HG03571 (cell line): Measurements from ENCODE around the gene SLITRK5.

ENCODE experiments used
- ATAC-seq: cut with Tn5 transposase; IDR thresholded peaks from one replicate; pipeline ENCODE4 v1.9.1; 2021; ENCODE audit not compliant: unreplicated experiment

Gene SLITRK5, protein sequence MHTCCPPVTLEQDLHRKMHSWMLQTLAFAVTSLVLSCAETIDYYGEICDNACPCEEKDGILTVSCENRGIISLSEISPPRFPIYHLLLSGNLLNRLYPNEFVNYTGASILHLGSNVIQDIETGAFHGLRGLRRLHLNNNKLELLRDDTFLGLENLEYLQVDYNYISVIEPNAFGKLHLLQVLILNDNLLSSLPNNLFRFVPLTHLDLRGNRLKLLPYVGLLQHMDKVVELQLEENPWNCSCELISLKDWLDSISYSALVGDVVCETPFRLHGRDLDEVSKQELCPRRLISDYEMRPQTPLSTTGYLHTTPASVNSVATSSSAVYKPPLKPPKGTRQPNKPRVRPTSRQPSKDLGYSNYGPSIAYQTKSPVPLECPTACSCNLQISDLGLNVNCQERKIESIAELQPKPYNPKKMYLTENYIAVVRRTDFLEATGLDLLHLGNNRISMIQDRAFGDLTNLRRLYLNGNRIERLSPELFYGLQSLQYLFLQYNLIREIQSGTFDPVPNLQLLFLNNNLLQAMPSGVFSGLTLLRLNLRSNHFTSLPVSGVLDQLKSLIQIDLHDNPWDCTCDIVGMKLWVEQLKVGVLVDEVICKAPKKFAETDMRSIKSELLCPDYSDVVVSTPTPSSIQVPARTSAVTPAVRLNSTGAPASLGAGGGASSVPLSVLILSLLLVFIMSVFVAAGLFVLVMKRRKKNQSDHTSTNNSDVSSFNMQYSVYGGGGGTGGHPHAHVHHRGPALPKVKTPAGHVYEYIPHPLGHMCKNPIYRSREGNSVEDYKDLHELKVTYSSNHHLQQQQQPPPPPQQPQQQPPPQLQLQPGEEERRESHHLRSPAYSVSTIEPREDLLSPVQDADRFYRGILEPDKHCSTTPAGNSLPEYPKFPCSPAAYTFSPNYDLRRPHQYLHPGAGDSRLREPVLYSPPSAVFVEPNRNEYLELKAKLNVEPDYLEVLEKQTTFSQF

GRCh38 chr13:87671031-87671752, at the start of gene SLITRK5:
Gene SLITRK5, plus strand, starts transcription at chr13:87671371. Its CDS starts 4,018 bp downstream, at chr13:87675389.
- peak; percentile 82 for ATAC-seq

- ATAC-seq, result no peak
These were observed 48.2 kb upstream of the SLITRK5 start for GRCh38 chr13:87622971-87623370.

DNA sequence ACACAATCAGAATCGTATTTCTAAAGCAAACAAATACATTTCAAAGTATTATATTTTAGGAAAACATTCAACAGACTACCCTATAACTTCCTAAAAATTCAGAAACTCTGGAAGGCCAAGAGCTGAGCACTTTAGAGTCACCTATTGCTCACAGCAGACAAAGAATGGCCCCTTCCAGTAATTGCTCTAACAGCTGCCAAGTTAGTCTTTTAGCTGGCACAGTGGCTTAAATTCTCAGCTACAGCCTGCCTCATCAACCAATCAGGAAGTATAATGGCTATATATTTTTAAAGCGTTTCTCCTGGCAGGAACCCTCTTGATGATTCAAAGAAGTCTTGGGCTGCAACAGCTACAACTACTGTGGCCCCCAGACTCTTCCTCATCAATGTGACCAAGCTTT, 14.9 kb upstream of the SLITRK5 start:
- no peak for ATAC-seq

GRCh38 chr13:87661471-87661870, 9.7 kb upstream of the SLITRK5 start:
- no peak for ATAC-seq

GRCh38 chr13:87666831-87667230, 4.3 kb upstream of the SLITRK5 start:
- ATAC-seq, result no peak

GRCh38 chr13:87667686-87668085, 3.5 kb upstream of the SLITRK5 start:
- ATAC-seq, result no peak

- ATAC-seq, result no peak
These were observed 1.7 kb upstream of the SLITRK5 start for GRCh38 chr13:87669379-87669978.

- ATAC-seq, result no peak
These were observed 808 bp downstream of the SLITRK5 start for GRCh38 chr13:87671753-87672605.

DNA sequence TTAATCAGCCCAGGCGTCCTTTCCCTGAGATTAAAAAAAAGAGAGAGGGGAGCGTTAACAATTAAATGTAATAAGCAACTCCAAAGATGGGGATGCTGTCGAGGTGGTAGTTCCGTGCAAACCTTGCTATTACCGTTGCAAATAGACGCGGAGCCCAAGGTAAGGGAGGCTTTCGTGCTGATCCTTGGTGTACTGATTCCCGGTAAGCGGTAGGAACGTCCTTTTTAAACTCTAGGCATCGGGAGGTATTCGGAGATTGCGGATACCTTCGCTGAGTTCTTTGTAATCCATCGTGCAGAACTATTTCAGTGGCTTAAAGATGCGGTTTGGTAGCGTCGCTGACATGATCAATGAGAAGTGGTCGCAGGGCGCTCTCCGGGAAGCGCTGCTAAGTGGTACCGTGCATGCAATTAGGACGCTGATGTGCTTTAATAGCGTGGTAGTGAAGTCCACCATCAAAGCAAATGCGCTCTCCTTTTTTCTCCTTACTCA, 3.1 kb downstream of the SLITRK5 start:
- no peak for ATAC-seq

GRCh38 chr13:87675851-87676250, 4.7 kb downstream of the SLITRK5 start:
- no peak for ATAC-seq

GRCh38 chr13:87676254-87677042, 5.3 kb downstream of the SLITRK5 start:
- no peak for ATAC-seq

- no peak for ATAC-seq
These were observed 5.9 kb downstream of the SLITRK5 start for GRCh38 chr13:87677043-87677495.

- no peak for ATAC-seq
These were observed 6.6 kb downstream of the SLITRK5 start for GRCh38 chr13:87677496-87678371.

GRCh38 chr13:87678372-87678752, 7.2 kb downstream of the SLITRK5 start:
- no peak for ATAC-seq

GRCh38 chr13:87680298-87680697, 9.1 kb downstream of the SLITRK5 start:
- ATAC-seq, result no peak

- ATAC-seq, result no peak
These were observed 13.9 kb downstream of the SLITRK5 start for GRCh38 chr13:87684850-87685742.

- ATAC-seq, result no peak
These were observed 25.3 kb downstream of the SLITRK5 start for GRCh38 chr13:87696458-87696857.
